Fibroblast of mammary gland (primary cell): ENCODE results near the gene HDGF.

ENCODE experiments used
- DNase-seq: peaks from one replicate; pipeline ENCODE4 v3.0.0-alpha.2; 2010; ENCODE audit warnings: low read depth
- H3K4me3 ChIP-seq: 2 replicates; pipeline ENCODE4 v1.5.1; 2011; ENCODE audit warnings: low read depth, mild to moderate bottlenecking, low read length, moderate library complexity; ENCODE audit not compliant: control insufficient read depth
- CTCF ChIP-seq: conservative IDR thresholded peaks from 2 replicates; pipeline ENCODE4 v1.5.1; 2011; ENCODE audit warnings: low read depth, low read length, inconsistent platforms; ENCODE audit not compliant: control insufficient read depth, insufficient read depth

The HDGF gene

GRCh38 chr1:156708218-156708661, 43.2 kb downstream of the HDGF start:
- no peak for TF ChIP-seq CTCF
- H3K4me3 ChIP-seq: no peak overlapping the region

GRCh38 chr1:156707417-156708217, 43.9 kb downstream of the HDGF start:
- peak overlapping the region; percentile 9 for H3K4me3 ChIP-seq
- peak; percentile 79 for DNase-seq
- no peak for TF ChIP-seq CTCF

More at GRCh38 chr1:156708218-156708661, 43.2 kb downstream of the HDGF start:
- peak; percentile 49 for DNase-seq

- no peak for TF ChIP-seq CTCF
- H3K4me3 ChIP-seq: peak overlapping the region; percentile 43
- DNase-seq: peak; percentile 83
Observed at GRCh38 chr1:156706657-156707416, 44.6 kb downstream of the HDGF start.

GRCh38 chr1:156705918-156706656, 45.4 kb downstream of the HDGF start:
- TF ChIP-seq CTCF: peak; percentile 58
- peak overlapping the region; percentile 43 for H3K4me3 ChIP-seq
- peak; percentile 67 for DNase-seq

GRCh38 chr1:156705321-156705917, 46.1 kb downstream of the HDGF start, which contains the start of gene CRABP2:
Gene CRABP2, minus strand, starts transcription at chr1:156705583. Its CDS starts 137 bp downstream, at chr1:156705446.
- H3K4me3 ChIP-seq: peak within 1 kb of the TSS; percentile 43
- DNase-seq: peak; percentile 28
- no peak for TF ChIP-seq CTCF

GRCh38 chr1:156704930-156705320, 46.5 kb downstream of the HDGF start:
- H3K4me3 ChIP-seq: peak overlapping the region; percentile 43
- TF ChIP-seq CTCF: no peak
- peak; percentile 78 for DNase-seq
